IMR-90 (cell line): ENCODE measurements around the gene THRAP3. TPM values are rescaled to one million over a fixed set of nuclear protein-coding genes. Genes with fewer than 3 reads are reported as not detected.

Source experiments
- ATAC-seq: fragments of 200-7000 bp; cut with Tn5 transposase; 2 replicates; pipeline ENCODE4 v1.9.1; 2020; ENCODE audit warnings: low read depth, mild to moderate bottlenecking, moderate library complexity
- BruUV-seq: library from RNA; stranded (reverse); fragments of 400-500 nt; replicated peaks from 2 replicates; lab custom pipeline; 2021; lab: Mats Ljungman, UMichigan
- CTCF ChIA-PET: fragments of 300-600 bp; formaldehyde crosslinking; extraction: SDS; loops from one replicate; lab custom pipeline; 2021; ENCODE audit warnings: antibody characterized with exemption; lab: Yijun Ruan, JAX
- POLR2A ChIA-PET: fragments of 300-600 bp; sonication (Branson Sonifier 250); formaldehyde crosslinking; loops from one replicate; lab custom pipeline; 2022; ENCODE audit warnings: antibody characterized with exemption; ENCODE audit not compliant: unreplicated experiment; lab: Charles Lee
- DNase-seq: peaks from one replicate; pipeline ENCODE4 v3.0.0; 2013
- H2AFZ ChIP-seq: replicated peaks from 2 replicates; pipeline ENCODE3; 2013; ENCODE audit warnings: low read length, mild to moderate bottlenecking; ENCODE audit not compliant: poor library complexity
- H2AK5ac ChIP-seq: 2 replicates; pipeline ENCODE4 v1.6.1; 2013; ENCODE audit warnings: low read depth, low read length, inconsistent platforms
- H2AK9ac ChIP-seq: replicated peaks from 2 replicates; pipeline ENCODE3; 2013; ENCODE audit warnings: mild to moderate bottlenecking, low read depth, low read length, moderate library complexity; ENCODE audit not compliant: poor library complexity
- H2BK120ac ChIP-seq: 2 replicates; pipeline ENCODE4 v1.6.1; 2013; ENCODE audit warnings: low read depth, low read length, inconsistent platforms
- H2BK15ac ChIP-seq: 3 replicates; pipeline ENCODE4 v1.6.1; 2013; ENCODE audit warnings: low read depth, low read length, inconsistent platforms
- H2BK20ac ChIP-seq: 2 replicates; pipeline ENCODE4 v1.6.1; 2013; ENCODE audit warnings: low read depth, mild to moderate bottlenecking, inconsistent platforms, low read length, moderate library complexity
- H2BK5ac ChIP-seq: 2 replicates; pipeline ENCODE4 v1.6.1; 2013; ENCODE audit warnings: mild to moderate bottlenecking, low read depth, low read length, inconsistent platforms; ENCODE audit not compliant: poor library complexity, severe bottlenecking
- H3K14ac ChIP-seq: replicated peaks from 2 replicates; pipeline ENCODE4 v1.6.1; 2013; ENCODE audit warnings: low read depth, low read length, inconsistent platforms
- H3K18ac ChIP-seq: 2 replicates; pipeline ENCODE4 v1.6.1; 2013; ENCODE audit warnings: low read depth, low read length, control low read depth
- H3K23ac ChIP-seq: 2 replicates; pipeline ENCODE4 v1.6.1; 2013; ENCODE audit warnings: low read depth, low read length, inconsistent platforms
- H3K27ac ChIP-seq: 2 replicates; pipeline ENCODE4 v1.5.1; 2013; ENCODE audit warnings: mild to moderate bottlenecking, control low read depth, low read length; ENCODE audit not compliant: insufficient read depth
- H3K27me3 ChIP-seq: 2 replicates; pipeline ENCODE4 v1.6.1; 2013; ENCODE audit warnings: low read length; ENCODE audit not compliant: control insufficient read depth, insufficient read depth
- H3K36me3 ChIP-seq: 2 replicates; pipeline ENCODE4 v1.6.1; 2013; ENCODE audit warnings: low read length, mixed read lengths; ENCODE audit not compliant: control insufficient read depth, insufficient read depth
- H3K4ac ChIP-seq: 2 replicates; pipeline ENCODE4 v1.6.1; 2013; ENCODE audit warnings: low read depth, low read length, inconsistent platforms
- H3K4me1 ChIP-seq: 2 replicates; pipeline ENCODE4 v1.6.1; 2013; ENCODE audit warnings: low read length, mixed read lengths; ENCODE audit not compliant: control insufficient read depth, insufficient read depth
- H3K4me2 ChIP-seq: 2 replicates; pipeline ENCODE4 v1.6.1; 2013; ENCODE audit warnings: low read depth, mild to moderate bottlenecking, control low read depth, low read length, moderate library complexity
- H3K4me3 ChIP-seq: 2 replicates; pipeline ENCODE4 v1.5.1; 2013; ENCODE audit warnings: low read depth, mild to moderate bottlenecking, control low read depth, low read length, moderate library complexity; ENCODE audit not compliant: insufficient read depth
- H3K56ac ChIP-seq: 2 replicates; pipeline ENCODE4 v1.6.1; 2013; ENCODE audit warnings: low read length, inconsistent platforms; ENCODE audit not compliant: insufficient read depth; ENCODE audit errors: extremely low read depth
- H3K79me1 ChIP-seq, 2 experiments: 2 replicates each; pipeline ENCODE4 v1.6.1; 2013; ENCODE audit warnings: low read length in 2 of 2, inconsistent platforms in 1 of 2, low read depth in 1 of 2
- H3K9ac ChIP-seq: 2 replicates; pipeline ENCODE4 v1.6.1; 2013; ENCODE audit warnings: low read depth, low read length, control low read depth
- H3K9me1 ChIP-seq: 2 replicates; pipeline ENCODE4 v1.6.1; 2013; ENCODE audit warnings: low read length, inconsistent platforms; ENCODE audit not compliant: insufficient read depth
- H3K9me3 ChIP-seq: 2 replicates; pipeline ENCODE4 v1.6.1; 2013; ENCODE audit warnings: low read length; ENCODE audit not compliant: control insufficient read depth, insufficient read depth
- H4K20me1 ChIP-seq: 2 replicates; pipeline ENCODE4 v1.6.1; 2013; ENCODE audit warnings: low read length, inconsistent platforms; ENCODE audit not compliant: insufficient read depth
- H4K5ac ChIP-seq: 2 replicates; pipeline ENCODE4 v1.6.1; 2013; ENCODE audit warnings: mild to moderate bottlenecking, low read depth, low read length, control low read depth
- H4K8ac ChIP-seq, 2 experiments: 2 replicates each; pipeline ENCODE4 v1.6.1; 2013; ENCODE audit warnings: low read depth in 2 of 2, low read length in 2 of 2, control low read depth in 1 of 2, inconsistent platforms in 1 of 2
- H4K91ac ChIP-seq: 2 replicates; pipeline ENCODE4 v1.6.1; 2013; ENCODE audit warnings: low read depth, low read length, inconsistent platforms; ENCODE audit not compliant: insufficient read depth
- BHLHE40 ChIP-seq: fragments of 150-350 bp; IDR thresholded peaks from 2 replicates; pipeline ENCODE4 v1.6.1; 2016; ENCODE audit warnings: mild to moderate bottlenecking, low read depth, low read length
- CEBPB ChIP-seq: IDR thresholded peaks from 2 replicates; pipeline ENCODE4 v1.6.1; 2012; ENCODE audit warnings: low read depth, low read length, improper control_type of control experiment
- CHD1 ChIP-seq: IDR thresholded peaks from 2 replicates; pipeline ENCODE4 v1.6.1; 2012; ENCODE audit warnings: low read depth, low read length, improper control_type of control experiment
- FOS ChIP-seq: fragments of 150-350 bp; IDR thresholded peaks from 2 replicates; pipeline ENCODE4 v1.6.1; 2016; ENCODE audit warnings: low read depth, low read length
- MAFK ChIP-seq: IDR thresholded peaks from 2 replicates; pipeline ENCODE4 v1.6.1; 2012; ENCODE audit warnings: low read depth, low read length, improper control_type of control experiment
- MAZ ChIP-seq: IDR thresholded peaks from 2 replicates; pipeline ENCODE4 v1.6.1; 2012; ENCODE audit warnings: low read depth, mild to moderate bottlenecking, low read length, improper control_type of control experiment, moderate library complexity, borderline replicate concordance
- MXI1 ChIP-seq: IDR thresholded peaks from 2 replicates; pipeline ENCODE4 v1.6.1; 2012; ENCODE audit warnings: low read depth, mild to moderate bottlenecking, low read length, moderate library complexity, borderline replicate concordance
- NFE2L2 ChIP-seq: fragments of 150-350 bp; IDR thresholded peaks from 2 replicates; pipeline ENCODE4 v1.6.1; 2016; ENCODE audit warnings: low read depth, mild to moderate bottlenecking, low read length
- POLR2A ChIP-seq: IDR thresholded peaks from 2 replicates; pipeline ENCODE4 v1.6.1; 2012; ENCODE audit warnings: mild to moderate bottlenecking, low read depth, low read length
- RAD21 ChIP-seq: IDR thresholded peaks from 2 replicates; pipeline ENCODE4 v1.6.1; 2012; ENCODE audit warnings: low read length, improper control_type of control experiment
- RCOR1 ChIP-seq: IDR thresholded peaks from 2 replicates; pipeline ENCODE4 v1.6.1; 2012; ENCODE audit warnings: mild to moderate bottlenecking, low read length, improper control_type of control experiment; ENCODE audit not compliant: insufficient replicate concordance
- RFX5 ChIP-seq: IDR thresholded peaks from 2 replicates; pipeline ENCODE4 v1.8.0; 2012; ENCODE audit warnings: low read depth, mild to moderate bottlenecking, low read length, moderate library complexity
- SMC3 ChIP-seq: fragments of 150-350 bp; IDR thresholded peaks from 2 replicates; pipeline ENCODE4 v1.6.1; 2016; ENCODE audit warnings: low read depth, mild to moderate bottlenecking, antibody characterized with exemption, low read length, moderate library complexity
- WGBS, 2 experiments: methylation state at CpG; one replicate each; pipeline versions ENCODE4 v1.1.5 to v1.1.7; 2013; ENCODE audit warnings: missing lambda C conversion rate in 2 of 2; ENCODE audit not compliant: insufficient read length in 1 of 2; ENCODE audit errors: extremely low coverage in 2 of 2; 5-methylcytosine and 5-hydroxymethylcytosine counted together
- dilution Hi-C: fragments of 300-500 bp; cut with HindIII; formaldehyde crosslinking; loops from one replicate; pipeline ENCODE4 v1.14.3; 2018; ENCODE audit warnings: low sequenced_read_pairs; ENCODE audit not compliant: unreplicated experiment
- in situ Hi-C: fragments of 300-500 bp; cut with MboI; formaldehyde crosslinking; loops from 3 replicates; pipeline ENCODE4 v1.14.3; 2019; ENCODE audit warnings: low sequenced_read_pairs, inconsistent platforms, mixed read lengths
- intact Hi-C: fragments of 100-400 bp; cut with micrococcal nuclease; formaldehyde crosslinking; loops from 2 replicates; pipeline ENCODE4 v1.10.0; 2022
- polyA plus RNA-seq, 3 experiments: library from polyadenylated mRNA; depleted of rRNA; stranded (reverse); fragments of >200 nt; gene quantifications; 2 replicates each; pipeline ENCODE4 v1.2.3, GENCODE V29; 2012; ENCODE audit warnings: low replicate concordance in 1 of 3
- total RNA-seq: library from RNA; depleted of rRNA; stranded (reverse); fragments of >200 nt; gene quantifications from 2 replicates; pipeline ENCODE4 v1.2.3, GENCODE V29; 2012
- TF ChIP-seq, protein P1 (sequence below): fragments of 150-350 bp; IDR thresholded peaks from 2 replicates; pipeline ENCODE4 v1.6.1; 2017; ENCODE audit warnings: mild to moderate bottlenecking, antibody characterized with exemption, low read length, low read depth
- TF ChIP-seq, protein P2 (sequence below): fragments of 150-350 bp; IDR thresholded peaks from 2 replicates; pipeline ENCODE4 v1.6.1; 2016; ENCODE audit warnings: low read depth, mild to moderate bottlenecking, low read length, moderate library complexity, borderline replicate concordance
- TF ChIP-seq, protein P3 (sequence below): conservative IDR thresholded peaks from 2 replicates; pipeline ENCODE4 v1.5.1; 2012; ENCODE audit warnings: mild to moderate bottlenecking, low read depth, low read length, improper control_type of control experiment

The THRAP3 gene
- total and polyA plus RNA-seq, 2 of the 4 experiments (the other 2 are of a cell fraction): 60.6 to 66.5 TPM

DNA sequence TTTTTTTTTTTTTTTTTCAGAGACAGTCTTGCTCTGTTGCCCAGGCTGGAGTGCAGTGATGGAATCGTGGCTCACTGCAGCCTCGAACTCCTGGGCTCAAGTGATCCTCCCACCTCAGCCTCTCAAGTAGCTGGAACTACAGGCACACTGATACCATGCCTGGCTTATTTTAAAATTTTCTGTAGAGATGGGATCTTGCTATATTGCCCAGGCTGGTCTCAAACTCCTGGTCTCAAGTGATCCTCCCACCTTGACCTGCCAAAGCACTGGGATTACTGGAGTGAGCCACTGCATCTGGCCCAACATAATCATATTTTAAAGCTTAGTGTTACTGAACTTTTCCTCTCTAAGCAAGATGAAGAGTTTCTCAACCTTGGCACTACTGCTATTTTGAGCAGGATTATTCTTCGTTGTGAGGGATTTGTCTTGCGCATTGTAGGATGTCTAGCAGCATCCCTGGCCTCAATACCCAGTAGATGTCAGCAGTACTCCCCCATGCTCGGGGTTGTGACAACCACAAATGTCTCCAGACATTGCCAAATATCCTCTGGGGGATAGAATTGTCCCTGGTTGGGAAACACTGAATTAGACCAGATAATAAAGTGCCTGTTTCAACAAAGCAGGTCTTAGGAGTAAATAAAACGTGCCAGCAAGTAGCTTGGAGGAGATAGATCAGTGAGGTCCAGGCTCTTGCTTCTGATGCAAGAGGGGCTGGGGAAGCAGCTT is 15.1 kb upstream of the THRAP3 start:
- H3K9me1 ChIP-seq: peaks cover 4% of the 10 kb centered on the region; the same call in 1 of the 2 replicates
- no peak for ATAC-seq
- no peak overlapping the region for H2AFZ ChIP-seq
- DNase-seq: no peak
- H3K14ac ChIP-seq: no peak overlapping the region
- TF ChIP-seq FOS (no peak), CHD1 (no peak), MXI1 (no peak), MAFK (no peak), RFX5 (no peak), NFE2L2 (no peak), SMC3 (no peak), RAD21 (no peak), RCOR1 (no peak), CEBPB (no peak), MAZ (no peak), POLR2A (no peak), BHLHE40 (no peak)
- TF ChIP-seq, protein P1, sequence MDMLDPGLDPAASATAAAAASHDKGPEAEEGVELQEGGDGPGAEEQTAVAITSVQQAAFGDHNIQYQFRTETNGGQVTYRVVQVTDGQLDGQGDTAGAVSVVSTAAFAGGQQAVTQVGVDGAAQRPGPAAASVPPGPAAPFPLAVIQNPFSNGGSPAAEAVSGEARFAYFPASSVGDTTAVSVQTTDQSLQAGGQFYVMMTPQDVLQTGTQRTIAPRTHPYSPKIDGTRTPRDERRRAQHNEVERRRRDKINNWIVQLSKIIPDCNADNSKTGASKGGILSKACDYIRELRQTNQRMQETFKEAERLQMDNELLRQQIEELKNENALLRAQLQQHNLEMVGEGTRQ: no peak
- TF ChIP-seq, protein P2, sequence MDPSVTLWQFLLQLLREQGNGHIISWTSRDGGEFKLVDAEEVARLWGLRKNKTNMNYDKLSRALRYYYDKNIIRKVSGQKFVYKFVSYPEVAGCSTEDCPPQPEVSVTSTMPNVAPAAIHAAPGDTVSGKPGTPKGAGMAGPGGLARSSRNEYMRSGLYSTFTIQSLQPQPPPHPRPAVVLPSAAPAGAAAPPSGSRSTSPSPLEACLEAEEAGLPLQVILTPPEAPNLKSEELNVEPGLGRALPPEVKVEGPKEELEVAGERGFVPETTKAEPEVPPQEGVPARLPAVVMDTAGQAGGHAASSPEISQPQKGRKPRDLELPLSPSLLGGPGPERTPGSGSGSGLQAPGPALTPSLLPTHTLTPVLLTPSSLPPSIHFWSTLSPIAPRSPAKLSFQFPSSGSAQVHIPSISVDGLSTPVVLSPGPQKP: no peak
- TF ChIP-seq, protein P3, sequence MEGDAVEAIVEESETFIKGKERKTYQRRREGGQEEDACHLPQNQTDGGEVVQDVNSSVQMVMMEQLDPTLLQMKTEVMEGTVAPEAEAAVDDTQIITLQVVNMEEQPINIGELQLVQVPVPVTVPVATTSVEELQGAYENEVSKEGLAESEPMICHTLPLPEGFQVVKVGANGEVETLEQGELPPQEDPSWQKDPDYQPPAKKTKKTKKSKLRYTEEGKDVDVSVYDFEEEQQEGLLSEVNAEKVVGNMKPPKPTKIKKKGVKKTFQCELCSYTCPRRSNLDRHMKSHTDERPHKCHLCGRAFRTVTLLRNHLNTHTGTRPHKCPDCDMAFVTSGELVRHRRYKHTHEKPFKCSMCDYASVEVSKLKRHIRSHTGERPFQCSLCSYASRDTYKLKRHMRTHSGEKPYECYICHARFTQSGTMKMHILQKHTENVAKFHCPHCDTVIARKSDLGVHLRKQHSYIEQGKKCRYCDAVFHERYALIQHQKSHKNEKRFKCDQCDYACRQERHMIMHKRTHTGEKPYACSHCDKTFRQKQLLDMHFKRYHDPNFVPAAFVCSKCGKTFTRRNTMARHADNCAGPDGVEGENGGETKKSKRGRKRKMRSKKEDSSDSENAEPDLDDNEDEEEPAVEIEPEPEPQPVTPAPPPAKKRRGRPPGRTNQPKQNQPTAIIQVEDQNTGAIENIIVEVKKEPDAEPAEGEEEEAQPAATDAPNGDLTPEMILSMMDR: no peak
- ChIA-PET CTCF (interaction anchor here (1.8 kb wide), 1 partner anchor 16 kb away, joined by 4 read pairs; no protein-coding TSS in a partner anchor), POLR2A (no interaction called here)
- H3K27ac ChIP-seq: no peak overlapping the region
- H3K4me2 ChIP-seq: no peak overlapping the region
- H4K20me1 ChIP-seq: no peaks in the 10 kb centered on the region
- no peaks in the 10 kb centered on the region for H3K9me3 ChIP-seq
- H3K4me1 ChIP-seq: peaks cover 4% of the 10 kb centered on the region
- H2BK20ac ChIP-seq: no peak overlapping the region
- no peak overlapping the region for H3K56ac ChIP-seq
- WGBS, 2 experiments: no CpG with 5 or more reads among the region's 6 CpGs
- in situ Hi-C loops (no loop called here), intact Hi-C loops (no loop called here), dilution Hi-C loops (no loop called here)
- no peak overlapping the region for H3K23ac ChIP-seq
- H2BK5ac ChIP-seq: no peak overlapping the region
- no peak overlapping the region for H3K4me3 ChIP-seq
- H2AK9ac ChIP-seq: no peak overlapping the region
- H2AK5ac ChIP-seq: no peak overlapping the region
- H2BK15ac ChIP-seq: no peak overlapping the region
- no peaks in the 10 kb centered on the region for H3K79me1 ChIP-seq
- no TSS peak for BruUV-seq
- H4K91ac ChIP-seq: no peak overlapping the region
- H4K8ac ChIP-seq: no peak overlapping the region
- no peak overlapping the region for H4K5ac ChIP-seq
- no peaks in the 10 kb centered on the region for H3K36me3 ChIP-seq
- H3K18ac ChIP-seq: no peak overlapping the region
- H2BK120ac ChIP-seq: no peak overlapping the region
- H3K27me3 ChIP-seq: no peaks in the 10 kb centered on the region
- H3K4ac ChIP-seq: no peak overlapping the region
- H3K9ac ChIP-seq: no peak overlapping the region
